Activated CD8-positive, alpha-beta T cell treated with anti-CD3 and anti-CD28 coated beads for 36 hours (primary cell): ENCODE data around the gene S100A12. TPM values are rescaled to one million over a fixed set of nuclear protein-coding genes. Genes with fewer than 3 reads are reported as not detected.

Experiments used
- ATAC-seq: fragments of 200-7000 bp; cut with Tn5 transposase; one replicate; pipeline ENCODE4 v1.10.0; 2021; ENCODE audit warnings: mild to moderate bottlenecking, moderate library complexity
- CTCF ChIA-PET: fragments of 350-600 bp; sonication (Branson Sonifier 250); formaldehyde crosslinking; loops from one replicate; lab custom pipeline; 2021; ENCODE audit warnings: antibody characterized with exemption; lab: Charles Lee
- POLR2A ChIA-PET: fragments of 350-600 bp; sonication (Branson Sonifier 250); formaldehyde crosslinking; loops from one replicate; lab custom pipeline; 2021; ENCODE audit warnings: antibody characterized with exemption; lab: Charles Lee
- DNase-seq: peaks from one replicate; pipeline ENCODE4 v3.0.0-alpha.2; 2020
- H3K27ac Mint-ChIP-seq: one replicate; pipeline ENCODE4 v1.8.0; 2021; ENCODE audit warnings: mild to moderate bottlenecking, mixed read lengths
- H3K27me3 Mint-ChIP-seq: one replicate; pipeline ENCODE4 v1.8.0; 2021; ENCODE audit warnings: mixed read lengths
- H3K36me3 Mint-ChIP-seq: one replicate; pipeline ENCODE4 v1.8.0; 2021; ENCODE audit warnings: low read depth, mixed read lengths
- H3K4me1 Mint-ChIP-seq: one replicate; pipeline ENCODE4 v1.8.0; 2021; ENCODE audit warnings: low read depth, mixed read lengths
- H3K4me3 Mint-ChIP-seq: one replicate; pipeline ENCODE4 v1.8.0; 2021; ENCODE audit warnings: mild to moderate bottlenecking, moderate library complexity, mixed read lengths
- H3K9me3 Mint-ChIP-seq: one replicate; pipeline ENCODE4 v1.8.0; 2021; ENCODE audit warnings: mixed read lengths
- CTCF ChIP-seq: fragments of 200-600 bp; IDR thresholded peaks from one replicate; pipeline ENCODE4 v1.8.0; 2022; ENCODE audit warnings: antibody characterized with exemption, mild to moderate bottlenecking
- intact Hi-C: fragments of 100-400 bp; cut with micrococcal nuclease; formaldehyde crosslinking; loops from one replicate; pipeline ENCODE4 v1.10.0; 2022
- total RNA-seq, 2 experiments: library from RNA; stranded (reverse); gene quantifications; one replicate each; pipeline ENCODE4 v1.2.3, GENCODE V29; 2021

Gene S100A12
- total RNA-seq, 2 experiments from 2014 or later: not detected

- intact Hi-C loops: loop anchor here (5.0 kb wide), 2 partner anchors 49 to 139 kb away; no protein-coding TSS in a partner anchor
- POLR2A ChIA-PET: no interaction called here
- ATAC-seq (no peak), DNase-seq (peak; percentile 16)
- no peak overlapping the region for H3K4me3 Mint-ChIP-seq
- peaks cover 4% of the 10 kb centered on the region for H3K27me3 Mint-ChIP-seq
- no peaks in the 10 kb centered on the region for H3K36me3 Mint-ChIP-seq
- H3K4me1 Mint-ChIP-seq: peaks cover 5% of the 10 kb centered on the region
- no peak for TF ChIP-seq CTCF
- CTCF ChIA-PET: interaction anchor here (0.7 to 5.7 kb wide), 22 partner anchors 9 to 261 kb away, joined by 3 to 123 read pairs (median 4); partner anchors contain the start of genes S100A12 and S100A8
- H3K9me3 Mint-ChIP-seq: no peaks in the 10 kb centered on the region
- H3K27ac Mint-ChIP-seq: no peak overlapping the region
Observed at GRCh38 chr1:153353226-153353947, 22.0 kb downstream of the S100A12 start.

- peaks cover 2% of the 10 kb centered on the region for H3K4me1 Mint-ChIP-seq
- no peaks in the 10 kb centered on the region for H3K36me3 Mint-ChIP-seq
- H3K27me3 Mint-ChIP-seq: peaks cover 9% of the 10 kb centered on the region
- POLR2A ChIA-PET: interaction anchor here (1.0 kb wide), 1 partner anchor 142 kb away, joined by 3 read pairs; no protein-coding TSS in a partner anchor
- H3K9me3 Mint-ChIP-seq: no peaks in the 10 kb centered on the region
- H3K27ac Mint-ChIP-seq: no peak overlapping the region
- ATAC-seq (peak; percentile 74), DNase-seq (peak; percentile 77)
- TF ChIP-seq CTCF: peak; percentile 84
- CTCF ChIA-PET: interaction anchor here (0.7 to 5.7 kb wide), 23 partner anchors 9 to 225 kb away, joined by 3 to 123 read pairs (median 4); partner anchors contain the start of genes S100A12 and S100A8
- intact Hi-C loops: loop anchor here (5.0 kb wide), 2 partner anchors 50 to 140 kb away; no protein-coding TSS in a partner anchor
- no peak overlapping the region for H3K4me3 Mint-ChIP-seq
Observed at GRCh38 chr1:153352523-153352922, 22.9 kb downstream of the S100A12 start.

GRCh38 chr1:153350321-153350957, 25.0 kb downstream of the S100A12 start:
- ChIA-PET POLR2A (no interaction called here), CTCF (interaction anchor here (1.9 to 5.7 kb wide), 4 partner anchors 13 to 151 kb away, joined by 8 to 123 read pairs (median 11); no protein-coding TSS in a partner anchor)
- H3K27me3 Mint-ChIP-seq: peaks cover 16% of the 10 kb centered on the region
- no peaks in the 10 kb centered on the region for H3K9me3 Mint-ChIP-seq
- peaks cover 13% of the 10 kb centered on the region for H3K4me1 Mint-ChIP-seq
- ATAC-seq (no peak), DNase-seq (no peak)
- TF ChIP-seq CTCF: no peak
- intact Hi-C loops: loop anchor here (5.0 kb wide), 2 partner anchors 52 to 142 kb away; no protein-coding TSS in a partner anchor
- H3K4me3 Mint-ChIP-seq: no peak overlapping the region
- H3K27ac Mint-ChIP-seq: no peak overlapping the region
- H3K36me3 Mint-ChIP-seq: no peaks in the 10 kb centered on the region

GRCh38 chr1:153349363-153350320, 25.8 kb downstream of the S100A12 start:
- Mint-ChIP-seq H3K27me3 (peaks cover 17% of the 10 kb centered on the region), H3K27ac (no peak overlapping the region), H3K4me1 (peaks cover 19% of the 10 kb centered on the region), H3K4me3 (no peak overlapping the region), H3K9me3 (no peaks in the 10 kb centered on the region), H3K36me3 (no peaks in the 10 kb centered on the region)
- intact Hi-C loops: loop anchor here (5.0 kb wide), 2 partner anchors 53 to 143 kb away; no protein-coding TSS in a partner anchor
- ATAC-seq (no peak), DNase-seq (no peak)
- CTCF ChIA-PET: interaction anchor here (2.7 kb wide), 1 partner anchor 145 kb away, joined by 13 read pairs; no protein-coding TSS in a partner anchor
- POLR2A ChIA-PET: no interaction called here
- TF ChIP-seq CTCF: no peak
